Measurements from ENCODE around the gene ATP6V1B1. TPM values are rescaled to one million over a fixed set of nuclear protein-coding genes. Genes with fewer than 3 reads are reported as not detected.
"Not testable (repeated sequence)": the region's sequence is repeated elsewhere in the genome, so short reads cannot be mapped to it uniquely, and the experiment has no call there.

Gene ATP6V1B1
- total RNA-seq, 2 donors from 2014 or later, result 1.4 to 4.4 TPM

DNA sequence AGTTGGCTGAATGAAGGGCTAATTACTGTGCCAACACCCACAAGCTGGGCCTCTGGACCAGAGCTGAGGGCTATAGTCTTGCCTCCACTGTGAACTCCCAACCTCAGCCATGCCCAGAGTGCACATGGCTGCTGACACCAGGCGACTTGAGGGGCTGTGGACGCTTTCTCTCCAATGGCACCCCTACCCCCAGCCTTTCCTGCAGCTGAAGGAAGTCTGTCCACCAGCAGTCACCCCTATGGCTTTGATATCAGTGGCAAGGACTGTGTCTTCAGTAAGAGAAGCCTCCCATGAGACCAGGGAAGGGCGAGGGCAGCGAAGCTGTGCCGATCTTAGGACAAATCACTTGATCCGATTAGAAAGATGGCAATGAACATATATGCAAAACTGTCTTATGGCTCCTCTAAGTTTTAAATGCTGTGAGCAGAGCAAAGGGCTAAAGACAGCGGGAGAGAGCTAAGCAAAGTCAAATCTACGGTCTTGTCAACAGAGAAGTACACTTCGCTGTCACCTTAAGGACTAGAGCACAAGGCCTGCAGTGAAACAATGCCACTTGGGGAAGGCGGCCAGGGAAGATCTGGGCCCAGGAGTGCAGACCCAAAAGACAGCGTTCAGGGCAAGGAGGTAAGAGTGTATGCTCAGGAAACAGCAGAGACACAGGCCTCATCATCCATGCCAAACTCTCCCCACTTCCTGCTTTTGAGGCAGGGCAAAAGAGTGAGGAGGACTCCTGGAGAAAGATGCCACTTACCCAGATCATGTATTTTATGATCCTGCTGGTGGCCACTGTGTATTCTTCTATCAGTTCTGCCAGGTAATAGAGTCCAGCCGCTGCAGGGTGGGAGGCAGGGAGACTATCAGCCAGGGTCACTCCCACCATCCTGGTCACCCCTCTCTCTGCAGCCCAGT is 57.5 kb downstream of the ATP6V1B1 start:
- no peaks in the 10 kb centered on the region for H3K27me3 ChIP-seq (replicated peaks; ENCODE audit: insufficient read depth)
- H3K9me3 ChIP-seq, result no peaks in the 10 kb centered on the region
- DNase-seq (ENCODE audit: low spot score) (no peak), ATAC-seq (ENCODE audit: insufficient number of reproducible peaks, low FRiP score, low read depth) (no peak)
- peak overlapping the region; percentile 94 for H3K4me3 ChIP-seq
- peak overlapping the region; percentile 75 to 80 for H3K27ac ChIP-seq
- peaks cover 13 to 37% of the 10 kb centered on the region in 2 donors for H3K4me1 ChIP-seq (ENCODE audit: control insufficient read depth in 1 of 2, low read depth in 2 of 2)
- TF ChIP-seq, protein P1, sequence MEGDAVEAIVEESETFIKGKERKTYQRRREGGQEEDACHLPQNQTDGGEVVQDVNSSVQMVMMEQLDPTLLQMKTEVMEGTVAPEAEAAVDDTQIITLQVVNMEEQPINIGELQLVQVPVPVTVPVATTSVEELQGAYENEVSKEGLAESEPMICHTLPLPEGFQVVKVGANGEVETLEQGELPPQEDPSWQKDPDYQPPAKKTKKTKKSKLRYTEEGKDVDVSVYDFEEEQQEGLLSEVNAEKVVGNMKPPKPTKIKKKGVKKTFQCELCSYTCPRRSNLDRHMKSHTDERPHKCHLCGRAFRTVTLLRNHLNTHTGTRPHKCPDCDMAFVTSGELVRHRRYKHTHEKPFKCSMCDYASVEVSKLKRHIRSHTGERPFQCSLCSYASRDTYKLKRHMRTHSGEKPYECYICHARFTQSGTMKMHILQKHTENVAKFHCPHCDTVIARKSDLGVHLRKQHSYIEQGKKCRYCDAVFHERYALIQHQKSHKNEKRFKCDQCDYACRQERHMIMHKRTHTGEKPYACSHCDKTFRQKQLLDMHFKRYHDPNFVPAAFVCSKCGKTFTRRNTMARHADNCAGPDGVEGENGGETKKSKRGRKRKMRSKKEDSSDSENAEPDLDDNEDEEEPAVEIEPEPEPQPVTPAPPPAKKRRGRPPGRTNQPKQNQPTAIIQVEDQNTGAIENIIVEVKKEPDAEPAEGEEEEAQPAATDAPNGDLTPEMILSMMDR (IDR thresholded peaks at IDR 0.05), result no peak
- H3K36me3 ChIP-seq, result peaks cover 25% of the 10 kb centered on the region

DNA sequence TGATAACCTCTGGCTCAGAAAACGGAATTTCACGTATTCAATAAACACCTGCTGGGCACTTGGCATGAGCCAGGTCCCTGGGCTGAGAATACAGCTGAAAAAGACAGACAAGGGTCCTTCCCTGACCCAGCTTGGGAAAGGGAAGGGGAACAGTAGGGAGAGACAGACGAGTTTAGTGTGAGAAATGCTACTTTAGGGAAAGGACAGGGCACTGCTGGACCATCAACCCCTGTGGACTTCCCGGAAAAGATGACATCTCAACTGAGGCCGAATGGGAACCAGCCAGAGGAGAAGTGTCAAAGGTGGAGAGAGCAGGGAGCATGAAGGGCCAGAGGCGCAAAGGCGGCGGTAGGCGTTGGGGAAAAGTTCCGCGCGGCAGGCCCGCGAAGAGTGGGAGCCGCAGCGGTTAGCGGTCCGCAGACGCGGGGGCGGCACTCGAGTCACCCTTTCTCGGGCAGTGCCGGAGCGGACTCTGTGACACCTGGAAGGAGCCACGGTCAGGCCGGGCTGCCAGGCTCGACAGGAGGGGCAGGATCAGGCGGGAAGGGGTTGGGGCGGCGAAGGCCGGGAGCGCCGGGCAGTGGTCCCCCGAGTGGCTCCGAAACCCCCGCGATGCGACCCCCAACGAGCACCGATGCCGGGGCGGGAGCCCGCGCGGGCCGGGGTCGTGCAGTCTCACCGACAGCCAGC is 58.5 kb downstream of the ATP6V1B1 start:
- H3K4me1 ChIP-seq (ENCODE audit: control insufficient read depth in 1 of 2, low read depth in 2 of 2), result peaks cover 13 to 35% of the 10 kb centered on the region in 2 donors
- no peak for DNase-seq (ENCODE audit: low spot score)
- no peaks in the 10 kb centered on the region for H3K9me3 ChIP-seq
- H3K27ac ChIP-seq, result peak overlapping the region; percentile 75 to 80
- H3K36me3 ChIP-seq, result peaks cover 16% of the 10 kb centered on the region
- no peak for ATAC-seq (ENCODE audit: insufficient number of reproducible peaks, low FRiP score, low read depth)
- TF ChIP-seq, protein P1 (IDR thresholded peaks at IDR 0.05), result no peak
- no peaks in the 10 kb centered on the region for H3K27me3 ChIP-seq (replicated peaks; ENCODE audit: insufficient read depth)
- H3K4me3 ChIP-seq, result peak overlapping the region; percentile 94

DNA sequence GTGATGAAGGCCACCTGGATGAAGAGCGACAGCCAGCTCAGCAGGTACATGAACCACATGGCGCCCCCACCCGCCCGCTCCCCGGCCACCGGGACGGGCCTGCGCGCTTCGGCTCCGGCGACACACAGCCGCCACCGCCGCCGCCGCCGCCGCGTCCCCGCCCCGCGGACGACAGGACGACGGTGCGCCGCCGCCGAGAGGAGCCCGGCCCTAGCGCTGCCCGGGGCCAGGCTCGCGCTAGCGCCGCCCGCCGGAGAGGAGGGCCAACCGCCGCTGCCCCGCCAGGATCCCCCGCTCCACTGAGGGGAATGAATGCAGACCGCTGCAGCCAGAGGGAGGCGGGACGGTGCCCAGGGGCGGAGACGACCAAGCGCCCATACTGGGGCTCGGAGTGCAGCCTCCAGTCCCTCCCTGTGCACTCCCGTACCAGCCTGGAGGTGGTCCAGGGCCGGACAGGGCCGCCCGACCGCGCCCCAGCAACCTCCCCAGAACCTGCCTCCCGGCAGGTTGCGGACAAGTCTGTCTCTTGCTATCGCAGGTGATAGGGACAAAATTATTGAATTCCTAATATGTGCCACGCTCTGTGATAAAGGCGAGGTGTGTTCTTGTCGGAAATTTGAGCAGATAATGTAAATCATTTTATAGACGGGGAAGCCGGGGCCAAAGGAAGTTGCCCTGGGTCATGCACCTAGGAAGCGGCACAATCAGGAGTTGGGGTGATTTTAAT is 59.2 kb downstream of the ATP6V1B1 start, which contains the start of gene TEX261:
Gene TEX261 (minus strand): TSS at position 175 of the 727 bp plus-strand sequence. CDS start 116 bp downstream, at position 59.
- H3K9me3 ChIP-seq, result no peaks in the 10 kb centered on the region
- peaks cover 13 to 35% of the 10 kb centered on the region in 2 donors for H3K4me1 ChIP-seq (ENCODE audit: control insufficient read depth in 1 of 2, low read depth in 2 of 2)
- no peaks in the 10 kb centered on the region for H3K27me3 ChIP-seq (replicated peaks; ENCODE audit: insufficient read depth)
- TF ChIP-seq, protein P1 (IDR thresholded peaks at IDR 0.05), result peak; percentile 55
- DNase-seq (ENCODE audit: low spot score) (peak; percentile 55), ATAC-seq (ENCODE audit: insufficient number of reproducible peaks, low FRiP score, low read depth) (peak; percentile 84)
- H3K4me3 ChIP-seq, result peak within 1 kb of the TSS; percentile 94
- H3K27ac ChIP-seq, result peak within 1 kb of the TSS; percentile 75 to 80
- H3K36me3 ChIP-seq, result peaks cover 15% of the 10 kb centered on the region

DNA sequence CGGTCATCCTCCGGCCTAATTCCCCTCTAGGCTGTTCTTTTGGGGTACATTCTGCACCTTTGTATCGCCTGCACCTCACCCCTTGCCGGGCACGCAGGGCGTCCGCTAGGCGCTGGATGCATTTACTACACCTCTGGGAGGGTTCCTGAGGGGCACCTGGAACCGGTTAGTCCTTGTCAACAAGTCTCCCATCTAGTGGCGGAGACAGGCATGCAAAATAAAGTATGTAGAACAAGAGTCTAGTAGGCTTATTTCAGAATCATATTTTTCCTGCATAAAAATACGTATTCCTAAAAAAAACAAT is 59.7 kb downstream of the ATP6V1B1 start:
- Histone ChIP-seq H3K27me3 (replicated peaks; ENCODE audit: insufficient read depth) (no peaks in the 10 kb centered on the region), H3K4me1 (ENCODE audit: control insufficient read depth in 1 of 2, low read depth in 2 of 2) (peaks cover 13 to 35% of the 10 kb centered on the region in 2 donors), H3K4me3 (peak overlapping the region; percentile 94), H3K27ac (no peak overlapping the region), H3K9me3 (no peaks in the 10 kb centered on the region), H3K36me3 (peaks cover 14% of the 10 kb centered on the region)
- TF ChIP-seq, protein P1 (IDR thresholded peaks at IDR 0.05), result no peak
- no peak for DNase-seq (ENCODE audit: low spot score)
- ATAC-seq (ENCODE audit: insufficient number of reproducible peaks, low FRiP score, low read depth), result no peak

DNA sequence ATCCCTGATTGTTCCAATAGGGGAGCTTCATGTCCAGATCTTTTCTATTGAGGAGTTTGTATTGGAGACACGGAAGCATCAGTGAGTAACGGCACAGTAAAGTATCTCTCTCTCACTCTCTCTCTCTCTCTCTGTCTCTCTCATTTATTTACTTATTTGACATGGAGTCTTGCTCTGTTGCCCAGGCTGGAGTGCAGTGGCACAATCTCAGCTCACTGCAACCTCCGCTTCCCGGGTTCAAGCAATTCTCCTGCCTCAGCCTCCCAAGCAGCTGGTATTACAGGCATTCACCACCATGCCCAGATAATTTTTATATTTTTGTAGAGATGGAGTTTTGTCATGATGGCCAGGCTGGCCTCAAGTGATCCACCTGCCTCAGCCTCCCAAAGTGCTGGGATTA is 63.2 kb downstream of the ATP6V1B1 start:
- peaks cover under 1 to 17% of the 10 kb centered on the region in 2 donors for H3K4me1 ChIP-seq (ENCODE audit: control insufficient read depth in 1 of 2, low read depth in 2 of 2)
- H3K36me3 ChIP-seq; ATAC-seq (ENCODE audit: insufficient number of reproducible peaks, low FRiP score, low read depth); H3K9me3 ChIP-seq; DNase-seq (ENCODE audit: low spot score); H3K27me3 ChIP-seq (replicated peaks; ENCODE audit: insufficient read depth); H3K27ac ChIP-seq; H3K4me3 ChIP-seq: not testable (repeated sequence)
